K562 (cell line): ENCODE results near the gene CHCHD1. TPM values are rescaled to one million over a fixed set of nuclear protein-coding genes. Genes with fewer than 3 reads are reported as not detected.

Source experiments
- ARID3A ChIP-seq: IDR thresholded peaks from 2 replicates; pipeline ENCODE4 v1.6.1; 2012; ENCODE audit warnings: low read depth, low read length, improper control_type of control experiment, borderline replicate concordance
- CHD2 ChIP-seq: IDR thresholded peaks from 2 replicates; pipeline ENCODE4 v1.6.1; 2011; ENCODE audit warnings: low read depth, low read length
- DNMT1 ChIP-seq: fragments of 450-650 bp; IDR thresholded peaks from 2 replicates; pipeline ENCODE4 v1.6.1; 2016; ENCODE audit warnings: antibody characterized with exemption, mild to moderate bottlenecking
- E2F6 ChIP-seq, 2 experiments: IDR thresholded peaks; 2 replicates each; pipeline ENCODE4 v1.6.1; 2011; ENCODE audit warnings: borderline replicate concordance in 1 of 2, control low read depth in 1 of 2, low read depth in 1 of 2, low read length in 1 of 2, mild to moderate bottlenecking in 1 of 2, mixed read lengths in 1 of 2, moderate library complexity in 1 of 2; ENCODE audit not compliant: insufficient read depth in 1 of 2, insufficient read length in 1 of 2, poor library complexity in 1 of 2, severe bottlenecking in 1 of 2; ENCODE audit errors: extremely low read depth in 1 of 2
- ESRRA ChIP-seq: fragments of 450-650 bp; IDR thresholded peaks from 2 replicates; pipeline ENCODE4 v1.6.1; 2014; ENCODE audit warnings: low read depth, mild to moderate bottlenecking, moderate library complexity, borderline replicate concordance
- ESRRB ChIP-seq: fragments of 250-450 bp; sonication (Bioruptor Pico); IDR thresholded peaks from 2 replicates; pipeline ENCODE4 v1.5.0; 2020; ENCODE audit warnings: mild to moderate bottlenecking, moderate library complexity, borderline replicate concordance
- FOSL1 ChIP-seq: fragments of 200-800 bp; sonication (Bioruptor generic); conservative IDR thresholded peaks from 2 replicates; pipeline ENCODE4 v1.6.1; 2016; ENCODE audit warnings: missing genetic modification characterization, missing compliant biosample characterization
- FOXK1 ChIP-seq: sonication (generic); formaldehyde crosslinking; IDR thresholded peaks from 2 replicates; pipeline ENCODE4 v1.8.0; 2022; ENCODE audit warnings: missing genetic modification reagents, mild to moderate bottlenecking, borderline replicate concordance
- FOXP4 ChIP-seq: sonication (generic); formaldehyde crosslinking; IDR thresholded peaks from 2 replicates; pipeline ENCODE4 v1.8.0; 2022; ENCODE audit warnings: mild to moderate bottlenecking, missing genetic modification reagents, borderline replicate concordance
- GABPB2 ChIP-seq: fragments of 250-450 bp; sonication (Bioruptor Pico); conservative IDR thresholded peaks from 2 replicates; pipeline ENCODE4 v1.5.1; 2021; ENCODE audit warnings: mild to moderate bottlenecking
- MED1 ChIP-seq: sonication (generic); formaldehyde crosslinking; IDR thresholded peaks from 2 replicates; pipeline ENCODE4 v1.8.1; 2023; ENCODE audit warnings: missing genetic modification reagents, borderline replicate concordance
- MEIS2 ChIP-seq: fragments of 450-650 bp; IDR thresholded peaks from 2 replicates; pipeline ENCODE4 v1.6.1; 2014; ENCODE audit warnings: mild to moderate bottlenecking; ENCODE audit not compliant: partially characterized antibody
- THRAP3 ChIP-seq: fragments of 450-650 bp; IDR thresholded peaks from 2 replicates; pipeline ENCODE4 v1.6.1; 2016; ENCODE audit warnings: mild to moderate bottlenecking, inconsistent platforms, borderline replicate concordance
- ZBED1 ChIP-seq: IDR thresholded peaks from 2 replicates; pipeline ENCODE4 v1.6.1; 2014
- ZBTB2 ChIP-seq: fragments of 450-650 bp; IDR thresholded peaks from 2 replicates; pipeline ENCODE4 v1.6.1; 2016; ENCODE audit warnings: antibody characterized with exemption
- ZNF592 ChIP-seq: fragments of 450-650 bp; IDR thresholded peaks from 2 replicates; pipeline ENCODE4 v1.6.1; 2017; ENCODE audit warnings: antibody characterized with exemption, mild to moderate bottlenecking
- polyA plus RNA-seq, 8 experiments: library from polyadenylated mRNA; depleted of rRNA in 4 of 8; stranded (reverse) in 5 of 8; unstranded in 3 of 8; fragments of >200 nt; fragmentation: Nextera tagmentation in 2 of 8; fragmentation: Illumina TruSeq in 1 of 8; extraction: Ambion mirVana in 2 of 8; extraction: Trizol in 1 of 8; gene quantifications; 2 replicates each; pipeline versions ENCODE4 v1.2.1 to v1.2.3, GENCODE V29; 2011 to 2014; ENCODE audit warnings: inconsistent platforms in 1 of 8, missing spikeins in 1 of 8
- total RNA-seq, 7 experiments: library from RNA; depleted of rRNA in 6 of 7; stranded (reverse); fragments of >200 nt in 6 of 7; fragmentation: Illumina TruSeq in 2 of 7; extraction: Trizol in 2 of 7; gene quantifications; 2 replicates each; pipeline versions ENCODE4 v1.2.1 to v1.2.3, GENCODE V29; 2011 to 2021; ENCODE audit warnings: low replicate concordance in 1 of 7

The CHCHD1 gene
- total and polyA plus RNA-seq, 9 of the 15 experiments (the other 6 are each of a cell fraction or from before 2014, with no cell fraction given) = 52.9 to 126 (median 83.4) TPM

GRCh38 chr10:73771722-73772280, 10.0 kb upstream of the CHCHD1 start (continued):
- TF ChIP-seq E2F6 (IDR thresholded peaks at IDR 0.05; ENCODE audit: borderline replicate concordance in 1 of 2, extremely low read depth in 1 of 2, insufficient read depth in 1 of 2, insufficient read length in 1 of 2, low read depth in 1 of 2, low read length in 1 of 2, poor library complexity in 1 of 2, severe bottlenecking in 1 of 2) (peak in 1 of 2 experiments; percentile 71), FOXP4 (CRISPR knock-in tag) (0 out of 2 replicates have a peak, but pooled peaks have one; percentile 29), FOXK1 (CRISPR knock-in tag) (peak; percentile 26; the same call in 1 of the 2 replicates), MEIS2 (peak; percentile 88), MED1 (CRISPR knock-in tag) (no peak), ESRRB (CRISPR knock-in tag) (no peak), GABPB2 (CRISPR knock-in tag) (0 out of 2 replicates have a peak, but pooled peaks have one; percentile 41), ZBED1 (no peak), ZNF592 (peak; percentile 36), FOSL1 (tag) (0 out of 2 replicates have a peak, but pooled peaks have one; percentile 9), ARID3A (no peak), THRAP3 (no peak), ZBTB2 (peak; percentile 95), DNMT1 (0 out of 2 replicates have a peak, but pooled peaks have one; percentile 49), ESRRA (no peak), CHD2 (peak; percentile 37; the same call in 1 of the 2 replicates)
